DOHH2 (cell line): Measurements from ENCODE around the gene C5orf15.

Source experiments
- EZH2phosphoT487 ChIP-seq: fragments of 200-600 bp; sonication (generic); IDR thresholded peaks from 2 replicates; pipeline ENCODE4 v1.6.1; 2017; ENCODE audit warnings: borderline replicate concordance, mild to moderate bottlenecking, antibody characterized with exemption, low read length, moderate library complexity, mixed read lengths
- TF ChIP-seq, protein P1 (sequence below): fragments of 200-600 bp; sonication (generic); IDR thresholded peaks from one replicate; pipeline ENCODE4 v1.5.1; 2014; ENCODE audit warnings: antibody characterized with exemption, mild to moderate bottlenecking, low read depth, low read length; ENCODE audit not compliant: poor library complexity, severe bottlenecking

DNA sequence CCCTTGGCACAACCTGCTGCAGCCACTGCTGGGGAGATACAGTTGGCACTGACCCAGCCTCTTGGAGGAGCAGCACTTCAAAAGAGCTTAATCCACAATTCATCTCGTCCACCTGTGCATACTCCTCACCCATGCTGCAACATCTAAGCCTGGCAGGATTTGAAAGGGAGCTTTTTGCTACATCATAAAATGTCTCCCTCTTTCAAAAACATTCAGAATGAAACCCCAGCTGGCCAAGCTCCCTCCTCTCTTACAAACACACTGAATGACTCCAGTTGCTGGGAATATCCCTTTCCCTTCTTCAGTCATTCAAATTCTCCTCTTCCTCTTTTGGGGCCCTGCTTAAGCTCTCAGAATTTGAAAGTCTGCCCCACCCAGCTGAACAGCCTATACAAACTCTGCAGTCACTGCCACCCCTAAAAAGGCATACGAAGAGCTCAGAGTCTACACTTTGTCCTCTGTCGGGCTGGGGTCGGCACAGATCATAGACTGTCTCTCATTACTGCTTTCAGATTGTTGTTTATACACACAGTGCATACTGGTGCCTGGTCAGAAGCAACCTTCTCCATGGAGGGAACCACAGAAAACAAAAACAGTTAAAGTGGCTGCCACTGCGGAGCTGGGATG is 8.8 kb upstream of the C5orf15 start:
- TF ChIP-seq, protein P1, sequence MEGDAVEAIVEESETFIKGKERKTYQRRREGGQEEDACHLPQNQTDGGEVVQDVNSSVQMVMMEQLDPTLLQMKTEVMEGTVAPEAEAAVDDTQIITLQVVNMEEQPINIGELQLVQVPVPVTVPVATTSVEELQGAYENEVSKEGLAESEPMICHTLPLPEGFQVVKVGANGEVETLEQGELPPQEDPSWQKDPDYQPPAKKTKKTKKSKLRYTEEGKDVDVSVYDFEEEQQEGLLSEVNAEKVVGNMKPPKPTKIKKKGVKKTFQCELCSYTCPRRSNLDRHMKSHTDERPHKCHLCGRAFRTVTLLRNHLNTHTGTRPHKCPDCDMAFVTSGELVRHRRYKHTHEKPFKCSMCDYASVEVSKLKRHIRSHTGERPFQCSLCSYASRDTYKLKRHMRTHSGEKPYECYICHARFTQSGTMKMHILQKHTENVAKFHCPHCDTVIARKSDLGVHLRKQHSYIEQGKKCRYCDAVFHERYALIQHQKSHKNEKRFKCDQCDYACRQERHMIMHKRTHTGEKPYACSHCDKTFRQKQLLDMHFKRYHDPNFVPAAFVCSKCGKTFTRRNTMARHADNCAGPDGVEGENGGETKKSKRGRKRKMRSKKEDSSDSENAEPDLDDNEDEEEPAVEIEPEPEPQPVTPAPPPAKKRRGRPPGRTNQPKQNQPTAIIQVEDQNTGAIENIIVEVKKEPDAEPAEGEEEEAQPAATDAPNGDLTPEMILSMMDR: no peak
- TF ChIP-seq EZH2phosphoT487: no peak
